ENCODE measurements around the gene TRAF3IP1. TPM values are rescaled to one million over a fixed set of nuclear protein-coding genes. Genes with fewer than 3 reads are reported as not detected.

TRAF3IP1 gene
- total and polyA plus RNA-seq, 9 donors = 4.4 to 11.5 (median 8.3) TPM

DNA sequence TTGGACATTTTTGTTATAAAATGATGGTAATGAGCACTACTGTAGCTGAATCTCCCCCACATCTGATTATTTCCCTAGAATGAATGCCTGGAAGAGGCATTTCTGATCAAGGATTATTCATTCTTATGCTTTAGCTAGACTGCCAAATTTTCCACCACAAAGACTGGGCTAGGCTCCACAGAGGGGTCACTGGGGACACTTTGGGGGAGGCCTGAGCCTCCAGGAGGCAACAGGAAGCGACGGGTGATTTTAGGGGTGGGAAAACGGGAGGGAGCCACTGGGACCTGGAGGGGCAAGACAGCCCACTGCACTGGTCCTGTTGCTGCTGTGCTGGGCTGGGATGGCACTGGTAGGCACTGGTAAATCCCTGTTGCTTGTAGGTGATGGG lies 104.0 kb downstream of the TRAF3IP1 start:
- Histone ChIP-seq H3K27me3 (ENCODE audit: control insufficient read depth, insufficient read depth, low read length) (peaks cover 3% of the 10 kb centered on the region), H3K4me1 (ENCODE audit: control insufficient read depth, insufficient read depth, low read length) (peaks cover 71% of the 10 kb centered on the region), H3K36me3 (ENCODE audit: control insufficient read depth, insufficient read depth, low read length) (no peaks in the 10 kb centered on the region), H3K4me3 (ENCODE audit: low read length) (no peak overlapping the region), H3K27ac (ENCODE audit: low read length) (no peak overlapping the region), H3K9me3 (replicated peaks; ENCODE audit: control insufficient read depth, low read depth, low read length) (no peaks in the 10 kb centered on the region)
- peak; percentile 63 for DNase-seq
- WGBS (ENCODE audit: insufficient coverage) = no CpG with 5 or more reads among the region's 3 CpGs

DNA sequence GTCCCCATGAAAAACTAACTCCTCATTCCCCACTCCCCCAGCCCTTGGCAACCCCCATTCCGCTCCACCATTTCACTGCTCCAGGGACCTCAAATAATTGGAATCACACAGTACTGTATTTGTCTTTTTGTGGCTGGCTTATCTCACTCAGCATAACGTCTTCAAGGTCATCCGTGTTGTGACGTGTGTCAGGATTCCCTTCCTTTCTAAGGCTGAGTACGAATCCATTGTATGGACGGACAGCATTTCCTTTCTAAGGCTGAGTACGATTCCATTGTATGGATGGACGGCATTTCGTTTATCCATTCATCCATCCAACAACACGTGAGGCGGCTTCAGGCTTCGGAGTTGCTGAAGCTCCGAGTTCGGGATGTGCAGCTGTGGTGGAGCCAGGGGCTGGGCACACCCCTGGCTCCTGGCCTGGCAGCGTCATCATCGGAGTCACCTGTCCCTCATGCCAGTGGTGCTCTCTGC lies 105.2 kb downstream of the TRAF3IP1 start:
- H3K27me3 ChIP-seq (ENCODE audit: control insufficient read depth, insufficient read depth, low read length) = peaks cover 3% of the 10 kb centered on the region
- peaks cover 61% of the 10 kb centered on the region for H3K4me1 ChIP-seq (ENCODE audit: control insufficient read depth, insufficient read depth, low read length)
- peaks cover 6% of the 10 kb centered on the region for H3K9me3 ChIP-seq (replicated peaks; ENCODE audit: control insufficient read depth, low read depth, low read length)
- peak overlapping the region; percentile 83 for H3K4me3 ChIP-seq (ENCODE audit: low read length)
- peaks cover 7% of the 10 kb centered on the region for H3K36me3 ChIP-seq (ENCODE audit: control insufficient read depth, insufficient read depth, low read length)
- no peak for DNase-seq
- WGBS (ENCODE audit: insufficient coverage) = 36% methylated on average over 7 of the region's 16 CpGs
- H3K27ac ChIP-seq (ENCODE audit: low read length) = peak overlapping the region; percentile 99

DNA sequence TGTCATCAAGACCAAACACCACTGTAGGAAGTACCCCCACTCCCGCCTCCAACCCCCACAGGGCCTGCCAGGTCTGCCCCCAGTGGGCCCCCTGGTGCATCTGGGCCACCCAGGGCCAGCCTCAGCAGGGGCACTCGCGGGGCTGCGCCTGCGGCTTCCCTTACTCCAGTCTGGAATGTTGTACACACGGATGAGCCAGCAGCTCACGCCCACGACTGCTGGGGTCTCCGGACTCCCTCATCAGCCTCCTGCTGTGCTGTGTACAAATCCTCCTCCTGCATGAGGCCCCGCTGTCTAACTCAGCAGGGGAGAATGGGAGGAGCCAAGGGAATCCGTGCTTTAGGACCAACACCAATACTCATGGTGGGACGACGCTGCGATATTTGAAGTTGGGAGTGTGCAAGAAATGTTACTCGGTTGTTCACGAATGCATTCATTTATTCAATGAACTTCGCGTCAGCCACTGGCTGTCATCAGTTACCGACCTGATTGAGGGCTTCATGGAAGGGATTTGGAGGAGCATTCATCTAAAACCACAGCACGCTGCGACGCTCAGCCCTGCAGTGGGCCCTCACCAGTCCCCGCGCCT lies 105.8 kb downstream of the TRAF3IP1 start:
- peak overlapping the region; percentile 99 for H3K27ac ChIP-seq (ENCODE audit: low read length)
- WGBS (ENCODE audit: insufficient coverage) = 6% methylated on average over 11 of the region's 24 CpGs
- H3K27me3 ChIP-seq (ENCODE audit: control insufficient read depth, insufficient read depth, low read length) = peaks cover 3% of the 10 kb centered on the region
- H3K4me3 ChIP-seq (ENCODE audit: low read length) = peak overlapping the region; percentile 83
- peaks cover 11% of the 10 kb centered on the region for H3K36me3 ChIP-seq (ENCODE audit: control insufficient read depth, insufficient read depth, low read length)
- peaks cover 56% of the 10 kb centered on the region for H3K4me1 ChIP-seq (ENCODE audit: control insufficient read depth, insufficient read depth, low read length)
- peaks cover 11% of the 10 kb centered on the region for H3K9me3 ChIP-seq (replicated peaks; ENCODE audit: control insufficient read depth, low read depth, low read length)
- DNase-seq = peak; percentile 67

DNA sequence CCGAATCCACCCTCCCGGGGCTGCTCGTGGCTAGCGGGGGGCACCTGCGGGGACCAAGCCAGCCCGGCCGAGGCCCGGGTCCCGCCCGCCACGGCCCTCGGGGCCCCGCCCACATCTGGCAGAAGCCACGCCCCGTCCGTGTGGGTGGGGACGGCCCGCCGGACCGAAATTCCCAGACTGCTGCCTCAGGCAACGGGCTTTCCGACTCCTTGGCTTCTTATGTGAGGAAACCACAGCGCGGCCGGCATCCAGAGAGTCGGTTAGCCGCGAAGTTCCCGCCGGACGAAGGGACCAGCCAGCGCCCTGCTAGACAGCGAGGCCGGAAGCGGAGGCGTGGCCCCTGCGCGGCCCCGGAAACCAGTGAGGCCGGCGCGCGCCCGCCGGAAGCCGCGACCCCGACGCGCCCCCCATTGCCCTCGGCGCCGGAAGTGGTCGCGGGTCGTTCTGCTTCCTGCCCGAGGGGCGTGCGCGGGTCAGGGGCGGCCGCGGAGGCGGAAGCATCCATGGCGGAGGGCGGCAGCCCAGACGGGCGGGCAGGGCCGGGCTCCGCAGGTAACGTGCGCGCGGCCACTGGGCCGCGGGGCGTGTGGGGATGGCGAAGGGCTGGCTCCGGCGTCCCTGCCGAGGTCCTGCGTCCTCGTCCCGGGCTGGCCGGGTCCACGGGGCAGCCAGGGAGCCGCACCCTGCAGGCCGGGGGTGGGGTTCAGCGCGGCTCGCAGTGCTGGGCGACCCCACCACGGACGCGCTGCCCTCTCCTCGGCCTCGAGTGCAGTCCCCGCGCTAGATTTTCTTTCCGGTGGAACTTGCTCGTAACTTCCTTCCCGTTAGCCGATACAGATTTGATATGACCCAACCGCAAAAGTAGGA lies 106.5 kb downstream of the TRAF3IP1 start, which contains the start of gene ASB1:
Gene ASB1 (plus strand): TSS at position 360 of the 867 bp plus-strand sequence. CDS start 144 bp downstream, at position 504.
- Histone ChIP-seq H3K27me3 (ENCODE audit: control insufficient read depth, insufficient read depth, low read length) (peaks cover 3% of the 10 kb centered on the region), H3K9me3 (replicated peaks; ENCODE audit: control insufficient read depth, low read depth, low read length) (peaks cover 11% of the 10 kb centered on the region), H3K4me1 (ENCODE audit: control insufficient read depth, insufficient read depth, low read length) (peaks cover 49% of the 10 kb centered on the region), H3K4me3 (ENCODE audit: low read length) (peak within 1 kb of the TSS; percentile 83), H3K27ac (ENCODE audit: low read length) (peak within 1 kb of the TSS; percentile 99), H3K36me3 (ENCODE audit: control insufficient read depth, insufficient read depth, low read length) (peaks cover 11% of the 10 kb centered on the region)
- WGBS (ENCODE audit: insufficient coverage) = under 1% methylated on average over 103 of the region's 104 CpGs
- peak; percentile 89 for DNase-seq

DNA sequence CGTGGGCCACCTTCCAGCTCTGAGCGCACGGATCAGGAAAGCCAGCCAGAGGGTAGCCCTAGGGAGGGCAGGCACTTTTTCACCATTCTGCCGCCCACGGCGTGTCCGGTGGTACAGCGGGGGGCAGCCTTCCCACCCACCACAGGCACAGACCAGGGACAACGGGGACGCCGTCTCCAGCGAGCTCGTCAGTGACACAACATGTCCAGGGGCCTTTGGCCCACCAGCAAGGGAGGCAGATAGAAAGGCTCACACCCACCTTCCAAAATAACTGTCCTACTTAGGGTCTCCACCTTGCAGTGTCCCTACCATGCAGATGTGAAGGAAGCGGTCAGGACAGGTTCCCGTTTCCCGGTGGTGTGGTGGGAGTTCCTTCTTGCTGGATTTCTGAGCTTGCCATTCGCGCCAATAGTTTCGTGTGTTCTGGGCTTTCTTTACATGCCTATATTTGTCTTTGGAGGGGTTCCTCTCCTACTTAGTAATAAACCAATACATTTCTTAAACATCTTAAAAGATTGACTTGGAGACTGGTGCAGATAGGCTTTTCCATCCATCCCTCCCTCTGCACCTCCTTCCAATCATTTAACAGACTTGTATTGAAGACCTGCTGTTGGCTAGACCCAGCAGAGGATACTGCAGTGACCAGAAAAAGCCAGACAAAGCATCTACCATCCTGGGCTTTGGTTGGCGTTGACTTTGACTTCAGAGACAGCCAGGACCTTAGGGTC lies 107.3 kb downstream of the TRAF3IP1 start:
- peaks cover 3% of the 10 kb centered on the region for H3K27me3 ChIP-seq (ENCODE audit: control insufficient read depth, insufficient read depth, low read length)
- peaks cover 11% of the 10 kb centered on the region for H3K9me3 ChIP-seq (replicated peaks; ENCODE audit: control insufficient read depth, low read depth, low read length)
- no peak for DNase-seq
- H3K27ac ChIP-seq (ENCODE audit: low read length) = peak overlapping the region; percentile 99
- H3K4me1 ChIP-seq (ENCODE audit: control insufficient read depth, insufficient read depth, low read length) = peaks cover 44% of the 10 kb centered on the region
- H3K36me3 ChIP-seq (ENCODE audit: control insufficient read depth, insufficient read depth, low read length) = peaks cover 11% of the 10 kb centered on the region
- 8% methylated on average over 10 of the region's 20 CpGs for WGBS (ENCODE audit: insufficient coverage)
- peak overlapping the region; percentile 83 for H3K4me3 ChIP-seq (ENCODE audit: low read length)

DNA sequence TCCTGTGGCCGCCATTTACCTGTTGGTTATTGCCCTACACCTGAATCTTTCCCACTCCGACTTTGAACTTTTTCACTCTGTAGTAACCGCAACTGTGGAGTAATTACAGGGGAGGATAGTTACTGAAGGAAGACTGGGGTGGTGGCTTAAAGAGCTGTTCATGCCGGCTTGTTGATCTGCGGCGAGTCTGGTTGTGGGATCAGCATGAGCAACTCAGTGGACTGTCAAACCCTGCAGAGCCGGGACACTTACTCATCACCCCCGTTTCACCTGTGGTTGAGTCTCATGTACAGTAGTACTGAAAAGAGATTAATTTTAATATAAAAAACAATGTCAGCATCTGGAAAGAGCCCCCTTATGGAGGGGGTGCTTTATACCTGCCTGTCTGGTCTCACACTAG lies 108.5 kb downstream of the TRAF3IP1 start:
- Histone ChIP-seq H3K36me3 (ENCODE audit: control insufficient read depth, insufficient read depth, low read length) (peaks cover 19% of the 10 kb centered on the region), H3K27ac (ENCODE audit: low read length) (no peak overlapping the region), H3K4me3 (ENCODE audit: low read length) (no peak overlapping the region), H3K9me3 (replicated peaks; ENCODE audit: control insufficient read depth, low read depth, low read length) (peaks cover 11% of the 10 kb centered on the region), H3K4me1 (ENCODE audit: control insufficient read depth, insufficient read depth, low read length) (peaks cover 36% of the 10 kb centered on the region), H3K27me3 (ENCODE audit: control insufficient read depth, insufficient read depth, low read length) (peaks cover 3% of the 10 kb centered on the region)
- WGBS (ENCODE audit: insufficient coverage) = no CpG with 5 or more reads among the region's 8 CpGs
- no peak for DNase-seq

DNA sequence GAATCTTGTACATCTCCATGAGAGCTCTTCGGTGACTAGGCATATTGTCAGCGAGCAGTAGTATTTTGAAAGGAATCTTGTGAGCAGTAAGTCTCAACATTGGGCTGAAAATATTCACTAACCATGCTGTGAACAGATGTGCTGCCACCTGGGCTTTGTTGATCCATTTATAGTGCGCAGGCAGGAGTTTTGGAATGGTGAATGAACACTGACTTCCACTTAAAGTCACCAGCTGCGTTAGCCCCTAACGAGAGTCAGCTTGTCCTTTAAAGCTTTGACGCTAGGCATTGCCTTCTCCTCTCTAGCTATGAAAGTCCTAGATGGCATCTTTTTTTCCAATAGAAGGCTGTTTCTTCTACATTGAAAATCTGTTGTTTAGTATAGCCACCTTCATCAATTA lies 110.5 kb downstream of the TRAF3IP1 start:
- Histone ChIP-seq H3K4me1 (ENCODE audit: control insufficient read depth, insufficient read depth, low read length) (peaks cover 18% of the 10 kb centered on the region), H3K4me3 (ENCODE audit: low read length) (no peak overlapping the region), H3K27ac (ENCODE audit: low read length) (no peak overlapping the region), H3K36me3 (ENCODE audit: control insufficient read depth, insufficient read depth, low read length) (peaks cover 37% of the 10 kb centered on the region), H3K9me3 (replicated peaks; ENCODE audit: control insufficient read depth, low read depth, low read length) (peaks cover 11% of the 10 kb centered on the region), H3K27me3 (ENCODE audit: control insufficient read depth, insufficient read depth, low read length) (peaks cover 2% of the 10 kb centered on the region)
- no peak for DNase-seq
- 80% methylated on average over 1 of the region's 6 CpGs for WGBS (ENCODE audit: insufficient coverage)

DNA sequence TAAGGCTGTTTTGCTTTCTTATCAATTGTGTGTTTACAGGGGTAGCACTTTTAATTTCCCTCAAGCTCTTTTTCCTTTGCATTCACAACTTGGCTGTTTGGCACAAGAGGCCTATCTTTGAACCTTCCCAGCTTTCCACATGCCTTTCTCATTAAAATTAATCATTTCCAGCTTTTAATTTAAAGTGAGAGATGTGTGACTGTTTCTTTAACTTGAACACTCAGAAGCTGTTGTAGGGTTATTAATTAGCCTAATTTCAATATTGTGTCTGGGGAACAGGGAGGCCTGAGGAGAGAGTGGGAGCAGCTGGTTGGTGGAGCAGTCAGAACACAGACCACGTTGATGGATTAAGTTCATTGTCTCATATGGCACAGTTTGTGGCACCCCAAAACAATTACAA lies 111.1 kb downstream of the TRAF3IP1 start:
- peaks cover 11% of the 10 kb centered on the region for H3K9me3 ChIP-seq (replicated peaks; ENCODE audit: control insufficient read depth, low read depth, low read length)
- no peak for DNase-seq
- H3K27me3 ChIP-seq (ENCODE audit: control insufficient read depth, insufficient read depth, low read length) = no peaks in the 10 kb centered on the region
- WGBS (ENCODE audit: insufficient coverage) = no CpG with 5 or more reads among the region's 1 CpG
- H3K36me3 ChIP-seq (ENCODE audit: control insufficient read depth, insufficient read depth, low read length) = peaks cover 39% of the 10 kb centered on the region
- no peak overlapping the region for H3K4me3 ChIP-seq (ENCODE audit: low read length)
- peaks cover 12% of the 10 kb centered on the region for H3K4me1 ChIP-seq (ENCODE audit: control insufficient read depth, insufficient read depth, low read length)
- no peak overlapping the region for H3K27ac ChIP-seq (ENCODE audit: low read length)

DNA sequence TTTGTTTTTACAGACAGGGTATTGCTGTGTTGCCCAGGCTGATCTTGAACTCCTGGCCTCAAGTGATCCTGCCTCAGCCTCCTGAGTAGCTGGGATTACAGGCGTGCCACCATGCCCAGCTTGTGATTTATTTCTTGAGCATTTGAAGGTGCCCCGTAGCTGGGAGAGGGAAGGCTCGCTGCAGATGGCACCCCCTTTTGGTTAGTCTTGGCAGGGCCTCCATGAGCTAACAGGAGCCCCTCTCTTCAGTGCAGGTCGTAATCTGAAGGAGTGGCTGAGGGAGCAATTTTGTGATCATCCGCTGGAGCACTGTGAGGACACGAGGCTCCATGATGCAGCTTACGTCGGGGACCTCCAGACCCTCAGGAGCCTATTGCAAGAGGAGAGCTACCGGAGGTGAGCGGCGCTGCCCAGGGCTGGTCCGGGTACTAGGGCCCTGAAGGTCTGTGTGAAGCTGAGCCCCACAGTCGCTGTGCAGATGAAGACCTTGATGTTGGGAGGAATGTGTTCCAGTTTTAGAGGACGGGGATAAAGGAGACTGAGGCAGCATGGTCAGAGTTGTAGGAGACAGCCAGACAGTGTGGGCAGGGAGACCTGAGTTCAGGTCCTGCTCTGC lies 113.1 kb downstream of the TRAF3IP1 start:
- Histone ChIP-seq H3K4me3 (ENCODE audit: low read length) (no peak overlapping the region), H3K27me3 (ENCODE audit: control insufficient read depth, insufficient read depth, low read length) (no peaks in the 10 kb centered on the region), H3K36me3 (ENCODE audit: control insufficient read depth, insufficient read depth, low read length) (peaks cover 45% of the 10 kb centered on the region), H3K4me1 (ENCODE audit: control insufficient read depth, insufficient read depth, low read length) (peaks cover 3% of the 10 kb centered on the region), H3K9me3 (replicated peaks; ENCODE audit: control insufficient read depth, low read depth, low read length) (peaks cover 11% of the 10 kb centered on the region), H3K27ac (ENCODE audit: low read length) (no peak overlapping the region)
- 87% methylated on average over 14 of the region's 14 CpGs for WGBS (ENCODE audit: insufficient coverage)
- no peak for DNase-seq

All from muscle of leg (tissue), 11 donors.